OCI-LY1 (cell line): ENCODE measurements around the gene CRY1.

ENCODE experiments used
- EZH2 ChIP-seq: fragments of 200-600 bp; sonication (generic), shearing (Covaris generic); IDR thresholded peaks from 2 replicates; pipeline ENCODE4 v1.8.0; 2017; ENCODE audit warnings: borderline replicate concordance, mixed run types, mild to moderate bottlenecking, antibody characterized with exemption, low read length, moderate library complexity, mixed read lengths
- TF ChIP-seq, protein P1 (sequence below): fragments of 200-600 bp; sonication (generic), shearing (Covaris generic); IDR thresholded peaks from 2 replicates; pipeline ENCODE4 v1.5.1; 2017; ENCODE audit warnings: mild to moderate bottlenecking, antibody characterized with exemption, low read length, moderate library complexity, mixed read lengths

DNA sequence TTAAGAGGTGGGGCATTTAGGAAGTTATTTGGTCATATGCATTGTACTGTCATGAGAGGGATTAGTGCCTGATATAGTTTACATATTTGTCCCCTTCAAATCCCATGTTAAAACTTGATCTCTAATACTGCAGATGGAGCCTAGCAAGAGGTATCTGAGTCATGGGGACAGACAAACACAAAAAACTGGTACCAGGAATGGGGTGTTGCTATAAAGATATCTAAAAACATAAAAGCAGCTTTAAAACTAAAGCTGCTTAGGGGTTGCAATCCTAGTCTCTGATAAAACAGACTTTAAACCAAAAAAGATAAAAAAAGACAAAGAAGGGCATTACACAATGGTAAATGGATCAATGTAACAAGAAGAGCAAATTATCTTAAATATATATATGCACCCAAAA lies 11.6 kb downstream of the CRY1 start:
- TF ChIP-seq, protein P1, sequence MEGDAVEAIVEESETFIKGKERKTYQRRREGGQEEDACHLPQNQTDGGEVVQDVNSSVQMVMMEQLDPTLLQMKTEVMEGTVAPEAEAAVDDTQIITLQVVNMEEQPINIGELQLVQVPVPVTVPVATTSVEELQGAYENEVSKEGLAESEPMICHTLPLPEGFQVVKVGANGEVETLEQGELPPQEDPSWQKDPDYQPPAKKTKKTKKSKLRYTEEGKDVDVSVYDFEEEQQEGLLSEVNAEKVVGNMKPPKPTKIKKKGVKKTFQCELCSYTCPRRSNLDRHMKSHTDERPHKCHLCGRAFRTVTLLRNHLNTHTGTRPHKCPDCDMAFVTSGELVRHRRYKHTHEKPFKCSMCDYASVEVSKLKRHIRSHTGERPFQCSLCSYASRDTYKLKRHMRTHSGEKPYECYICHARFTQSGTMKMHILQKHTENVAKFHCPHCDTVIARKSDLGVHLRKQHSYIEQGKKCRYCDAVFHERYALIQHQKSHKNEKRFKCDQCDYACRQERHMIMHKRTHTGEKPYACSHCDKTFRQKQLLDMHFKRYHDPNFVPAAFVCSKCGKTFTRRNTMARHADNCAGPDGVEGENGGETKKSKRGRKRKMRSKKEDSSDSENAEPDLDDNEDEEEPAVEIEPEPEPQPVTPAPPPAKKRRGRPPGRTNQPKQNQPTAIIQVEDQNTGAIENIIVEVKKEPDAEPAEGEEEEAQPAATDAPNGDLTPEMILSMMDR = no peak
- TF ChIP-seq EZH2 = no peak
